K562 (cell line): ENCODE measurements around the gene SCRN1. TPM values are rescaled to one million over a fixed set of nuclear protein-coding genes. Genes with fewer than 3 reads are reported as not detected.

Source experiments
- ATAC-seq: fragments of 200-7000 bp; cut with Tn5 transposase; 3 replicates; pipeline ENCODE4 v1.9.1; 2020; ENCODE audit warnings: moderate library complexity
- BruUV-seq: library from RNA; stranded (reverse); fragments of 400-500 nt; replicated peaks from 2 replicates; lab custom pipeline; 2021; lab: Mats Ljungman, UMichigan
- CTCF ChIA-PET: fragments of 300-600 bp; formaldehyde crosslinking; extraction: SDS; loops from one replicate; lab custom pipeline; 2021; ENCODE audit warnings: low intra/inter-chr PET ratio; lab: Yijun Ruan, JAX
- POLR2A ChIA-PET: fragments of 300-600, 350-650 bp; sonication (Branson Sonifier 250); formaldehyde crosslinking; extraction: SDS; loops from one replicate; lab custom pipeline; 2021; ENCODE audit warnings: antibody characterized with exemption, inconsistent platforms; lab: Yijun Ruan, JAX
- DNase-seq, 4 experiments: peaks; one replicate each; pipeline versions ENCODE4 v3.0.0 to v3.0.0-alpha.2; 2011 to 2018; ENCODE audit warnings: low spot score in 3 of 4, mixed read lengths in 3 of 4; ENCODE audit errors: extremely low read depth in 1 of 4
- FAIRE-seq: peaks from 2 replicates; lab custom pipeline; 2011; peaks lifted over from hg19 to GRCh38; lab: Jason Lieb, UNC
- H2AFZ ChIP-seq: 2 replicates; pipeline ENCODE4 v1.6.0; 2011; ENCODE audit warnings: low read depth, low read length, control low read depth, inconsistent platforms
- H3K27ac ChIP-seq: fragments of 200-600 bp; 3 replicates; pipeline ENCODE4 v1.8.0; 2011; ENCODE audit warnings: low read depth, mild to moderate bottlenecking, control low read depth, inconsistent platforms, low read length, moderate library complexity, mixed read lengths; ENCODE audit errors: extremely low read depth
- H3K27me3 ChIP-seq, 2 experiments: fragments of 300-600 bp in 1 of 2; 2 replicates in 1 of 2; 3 replicates in 1 of 2; pipeline versions ENCODE4 v1.6.0 to v1.8.0; 2011; ENCODE audit warnings: inconsistent platforms in 2 of 2, low read length in 2 of 2, mild to moderate bottlenecking in 1 of 2, mixed read lengths in 1 of 2, moderate library complexity in 1 of 2; ENCODE audit not compliant: control insufficient read depth in 2 of 2, insufficient read depth in 2 of 2
- H3K36me3 ChIP-seq: fragments of 300-600 bp; 3 replicates; pipeline ENCODE4 v1.8.0; 2011; ENCODE audit warnings: mild to moderate bottlenecking, low read length, inconsistent platforms; ENCODE audit not compliant: control insufficient read depth, insufficient read depth
- H3K4me1 ChIP-seq, 2 experiments: fragments of 200-600 bp in 1 of 2; replicated peaks in 1 of 2; 2 replicates in 1 of 2; 3 replicates in 1 of 2; pipeline versions ENCODE4 v1.5.1 to v1.8.0; 2011; ENCODE audit warnings: inconsistent platforms in 2 of 2, low read length in 2 of 2, mild to moderate bottlenecking in 1 of 2, mixed read lengths in 1 of 2, moderate library complexity in 1 of 2; ENCODE audit not compliant: control insufficient read depth in 2 of 2, insufficient read depth in 2 of 2
- H3K4me2 ChIP-seq: 2 replicates; pipeline ENCODE4 v1.6.1; 2011; ENCODE audit warnings: low read length, control low read depth, inconsistent platforms, mixed read lengths; ENCODE audit not compliant: insufficient read depth
- H3K4me3 ChIP-seq: fragments of 200-600 bp; sonication (generic), shearing (Covaris generic); 2 replicates; pipeline ENCODE4 v1.5.1; 2016; ENCODE audit warnings: control low read depth, inconsistent platforms
- H3K79me2 ChIP-seq: fragments of 200-600 bp; 3 replicates; pipeline ENCODE4 v1.8.0; 2011; ENCODE audit warnings: low read length, inconsistent platforms; ENCODE audit not compliant: control insufficient read depth, insufficient read depth
- H3K9ac ChIP-seq, 2 experiments: 2 replicates each; pipeline versions ENCODE4 v1.6.0 to v1.6.1; 2011; ENCODE audit warnings: low read depth in 2 of 2, low read length in 2 of 2, control low read depth in 1 of 2, inconsistent platforms in 1 of 2, mild to moderate bottlenecking in 1 of 2, mixed read lengths in 1 of 2; ENCODE audit not compliant: insufficient read depth in 1 of 2
- H3K9me1 ChIP-seq: one replicate; pipeline ENCODE4 v1.6.0; 2011; ENCODE audit warnings: inconsistent platforms, mild to moderate bottlenecking, low read length, moderate library complexity; ENCODE audit not compliant: control insufficient read depth, insufficient read depth
- H3K9me3 ChIP-seq: replicated peaks from 2 replicates; pipeline ENCODE4 v1.5.1; 2011; ENCODE audit warnings: low read depth, low read length, inconsistent platforms; ENCODE audit not compliant: control insufficient read depth, insufficient read depth
- H4K20me1 ChIP-seq: replicated peaks from 2 replicates; pipeline ENCODE4 v1.6.1; 2011; ENCODE audit warnings: low read length, inconsistent platforms, mixed read lengths; ENCODE audit not compliant: control insufficient read depth, insufficient read depth
- CBFA2T2 ChIP-seq: fragments of 450-650 bp; conservative IDR thresholded peaks from 2 replicates; pipeline ENCODE4 v1.6.1; 2017; ENCODE audit warnings: mild to moderate bottlenecking
- CREB1 ChIP-seq, 2 experiments: sonication (generic) in 1 of 2; formaldehyde crosslinking in 1 of 2; IDR thresholded peaks; 2 replicates each; pipeline versions ENCODE4 v1.6.1 to v1.8.0; 2012 to 2022; ENCODE audit warnings: inconsistent platforms in 1 of 2, mild to moderate bottlenecking in 1 of 2, missing genetic modification reagents in 1 of 2, moderate library complexity in 1 of 2
- HDAC8 ChIP-seq: fragments of 450-650 bp; IDR thresholded peaks from 2 replicates; pipeline ENCODE4 v1.6.1; 2016; ENCODE audit warnings: mild to moderate bottlenecking, missing genetic modification characterization, moderate library complexity, missing compliant biosample characterization
- NUFIP1 ChIP-seq: fragments of 450-650 bp; IDR thresholded peaks from 2 replicates; pipeline ENCODE4 v1.6.1; 2018; ENCODE audit not compliant: partially characterized antibody
- PHF21A ChIP-seq: fragments of 450-650 bp; IDR thresholded peaks from 2 replicates; pipeline ENCODE4 v1.6.1; 2017; ENCODE audit warnings: low read depth, borderline replicate concordance
- RB1 ChIP-seq: fragments of 450-650 bp; IDR thresholded peaks from 2 replicates; pipeline ENCODE4 v1.6.1; 2017; ENCODE audit warnings: low read depth, mild to moderate bottlenecking
- RUNX1 ChIP-seq: sonication (generic); IDR thresholded peaks from 2 replicates; pipeline ENCODE4 v1.6.1; 2016; ENCODE audit warnings: antibody characterized with exemption, low read depth
- SMAD3 ChIP-seq: fragments of 450-650 bp; formaldehyde crosslinking; conservative IDR thresholded peaks from 2 replicates; pipeline ENCODE4 v1.4.0; 2020; ENCODE audit warnings: mild to moderate bottlenecking
- ZNF146 ChIP-seq: IDR thresholded peaks from one replicate; pipeline ENCODE4 v1.6.1; 2018; ENCODE audit warnings: missing compliant biosample characterization; ENCODE audit not compliant: unreplicated experiment
- ZNF444 ChIP-seq: fragments of 250-450 bp; sonication (Bioruptor Pico); IDR thresholded peaks from 2 replicates; pipeline ENCODE4 v1.4.0; 2020; ENCODE audit warnings: mild to moderate bottlenecking, moderate library complexity
- ZNF551 ChIP-seq: fragments of 250-450 bp; sonication (Bioruptor Pico); IDR thresholded peaks from 2 replicates; pipeline ENCODE4 v1.5.0; 2021; ENCODE audit warnings: mild to moderate bottlenecking, moderate library complexity
- ZNF583 ChIP-seq: fragments of 250-450 bp; sonication (Bioruptor Pico); IDR thresholded peaks from 2 replicates; pipeline ENCODE4 v1.4.0; 2020
- ZNF780A ChIP-seq: fragments of 250-450 bp; sonication (Bioruptor Pico); IDR thresholded peaks from 2 replicates; pipeline ENCODE4 v1.5.0; 2021; ENCODE audit warnings: mild to moderate bottlenecking
- WGBS: fragments of 100-300 bp; shearing (Covaris generic); methylation state at CpG from one replicate; pipeline ENCODE4 v1.1.6; 2016; ENCODE audit warnings: low coverage, mixed read lengths; ENCODE audit not compliant: insufficient coverage; ENCODE audit errors: missing lambda C conversion rate; 5-methylcytosine and 5-hydroxymethylcytosine counted together
- in situ Hi-C: fragments of 300-500 bp; cut with MboI; formaldehyde crosslinking; loops from 4 replicates; pipeline ENCODE4 v1.15.0; 2018; ENCODE audit warnings: inconsistent platforms, mixed read lengths
- intact Hi-C: fragments of 100-400 bp; cut with micrococcal nuclease; formaldehyde crosslinking; loops from 2 replicates; pipeline ENCODE4 v1.14.2; 2022
- polyA plus RNA-seq, 8 experiments: library from polyadenylated mRNA; depleted of rRNA in 4 of 8; stranded (reverse) in 5 of 8; unstranded in 3 of 8; fragments of >200 nt; fragmentation: Nextera tagmentation in 2 of 8; fragmentation: Illumina TruSeq in 1 of 8; extraction: Ambion mirVana in 2 of 8; extraction: Trizol in 1 of 8; gene quantifications; 2 replicates each; pipeline versions ENCODE4 v1.2.1 to v1.2.3, GENCODE V29; 2011 to 2014; ENCODE audit warnings: inconsistent platforms in 1 of 8, missing spikeins in 1 of 8
- total RNA-seq, 7 experiments: library from RNA; depleted of rRNA in 6 of 7; stranded (reverse); fragments of >200 nt in 6 of 7; fragmentation: Illumina TruSeq in 2 of 7; extraction: Trizol in 2 of 7; gene quantifications; 2 replicates each; pipeline versions ENCODE4 v1.2.1 to v1.2.3, GENCODE V29; 2011 to 2021; ENCODE audit warnings: low replicate concordance in 1 of 7
- TF ChIP-seq, protein P1 (sequence below): sonication (generic); formaldehyde crosslinking; IDR thresholded peaks from 2 replicates; pipeline ENCODE4 v1.8.1; 2022; ENCODE audit warnings: missing genetic modification reagents
- TF ChIP-seq, protein P2 (sequence below), 3 experiments: IDR thresholded peaks in 2 of 3; conservative IDR thresholded peaks in 1 of 3; 2 replicates each; pipeline ENCODE4 v1.5.1; 2011 to 2012; ENCODE audit warnings: low read length in 3 of 3, mild to moderate bottlenecking in 3 of 3, control low read depth in 2 of 3, improper control_type of control experiment in 1 of 3, inconsistent platforms in 1 of 3, low read depth in 1 of 3, mixed read lengths in 1 of 3, moderate library complexity in 1 of 3; ENCODE audit not compliant: insufficient read depth in 2 of 3
- TF ChIP-seq, protein P3 (sequence below): fragments of 450-650 bp; formaldehyde crosslinking; IDR thresholded peaks from 2 replicates; pipeline ENCODE4 v1.4.0; 2020; ENCODE audit warnings: mild to moderate bottlenecking, moderate library complexity

Gene SCRN1
- total and polyA plus RNA-seq, 9 of the 15 experiments (the other 6 are each of a cell fraction or from before 2014, with no cell fraction given): 0.13 to 1.4 (median 0.20) TPM

DNA sequence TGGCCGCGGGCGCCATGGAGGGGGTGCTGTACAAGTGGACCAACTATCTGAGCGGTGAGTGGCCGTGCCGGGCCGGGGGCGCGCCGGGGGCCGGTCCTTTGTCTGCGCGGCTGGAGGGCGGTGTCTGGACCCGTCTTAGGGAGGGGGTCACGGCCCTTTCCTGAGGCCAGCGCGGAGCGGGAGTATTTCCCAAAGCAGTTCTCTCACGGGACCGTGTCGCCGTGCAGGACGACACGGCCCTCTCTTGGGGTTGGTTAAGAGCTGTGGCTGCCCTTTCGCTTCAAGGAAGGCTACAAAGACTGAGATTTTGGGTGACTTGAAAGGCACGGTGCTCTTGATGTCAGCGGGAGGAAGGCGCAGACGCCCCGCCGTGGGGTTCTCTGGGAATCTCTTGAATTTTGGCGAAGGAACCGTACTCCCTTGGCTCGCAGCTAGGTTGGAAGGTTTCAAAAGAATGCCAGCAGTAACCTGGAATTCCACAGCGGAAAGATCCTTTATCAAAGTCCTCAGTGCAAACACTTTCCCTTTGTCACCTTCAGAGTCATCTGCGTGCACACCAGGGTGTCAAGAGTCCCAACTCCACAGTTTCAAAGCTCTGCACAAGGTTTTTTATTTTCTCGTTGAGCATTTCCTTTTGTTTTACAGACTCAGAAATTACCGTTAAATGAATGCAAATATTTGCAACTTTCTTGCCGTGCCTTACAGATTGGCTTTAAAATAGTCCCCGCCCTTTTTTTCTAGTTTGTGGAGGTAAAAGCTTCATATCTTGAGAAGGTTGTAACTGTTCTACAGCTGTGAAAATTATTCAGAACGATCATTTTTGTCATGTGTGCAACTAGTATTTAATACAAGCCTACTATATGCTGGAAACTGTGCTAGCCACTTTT, 39.4 kb upstream of the SCRN1 start:
- Histone ChIP-seq H3K4me3 (peak overlapping the region; percentile 82), H3K36me3 (peaks cover 5% of the 10 kb centered on the region), H4K20me1 (no peaks in the 10 kb centered on the region), H3K27me3 (no peaks in the 10 kb centered on the region), H3K4me1 (peaks cover 10 to 17% of the 10 kb centered on the region in 2 experiments; a peak in 4 of 5 replicates), H2AFZ (peak overlapping the region; percentile 98), H3K9me3 (no peaks in the 10 kb centered on the region), H3K27ac (peak overlapping the region; percentile 76; the same call in 2 of the 3 replicates), H3K4me2 (peak overlapping the region; percentile 95), H3K79me2 (peaks cover 72% of the 10 kb centered on the region), H3K9me1 (no peaks in the 10 kb centered on the region), H3K9ac (peak overlapping the region; percentile 74 to 91)
- BruUV-seq: no TSS peak
- 1% methylated on average over 37 of the region's 42 CpGs for WGBS
- DNase-seq (peak in 3 of 4 experiments; percentile 53 to 62 (median 56)), ATAC-seq (peak; percentile 47), FAIRE-seq (no peak)
- intact Hi-C loops (loop anchor here (2.0 to 5.0 kb wide), 2 partner anchors 34 to 108 kb away; no protein-coding TSS in a partner anchor), in situ Hi-C loops (no loop called here)
- ChIA-PET CTCF (no interaction called here), POLR2A (interaction anchor here (0.6 kb wide), 1 partner anchor 116 kb away, joined by 4 read pairs; no protein-coding TSS in a partner anchor)
- TF ChIP-seq ZNF146 (CRISPR knock-in tag): no peak
- TF ChIP-seq ZNF780A (CRISPR knock-in tag): no peak
- TF ChIP-seq, protein P1, sequence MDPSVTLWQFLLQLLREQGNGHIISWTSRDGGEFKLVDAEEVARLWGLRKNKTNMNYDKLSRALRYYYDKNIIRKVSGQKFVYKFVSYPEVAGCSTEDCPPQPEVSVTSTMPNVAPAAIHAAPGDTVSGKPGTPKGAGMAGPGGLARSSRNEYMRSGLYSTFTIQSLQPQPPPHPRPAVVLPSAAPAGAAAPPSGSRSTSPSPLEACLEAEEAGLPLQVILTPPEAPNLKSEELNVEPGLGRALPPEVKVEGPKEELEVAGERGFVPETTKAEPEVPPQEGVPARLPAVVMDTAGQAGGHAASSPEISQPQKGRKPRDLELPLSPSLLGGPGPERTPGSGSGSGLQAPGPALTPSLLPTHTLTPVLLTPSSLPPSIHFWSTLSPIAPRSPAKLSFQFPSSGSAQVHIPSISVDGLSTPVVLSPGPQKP (CRISPR knock-in tag): no peak
- no peak for TF ChIP-seq ZNF551 (CRISPR knock-in tag)
- no peak for TF ChIP-seq ZNF444 (CRISPR knock-in tag)
- TF ChIP-seq RUNX1: no peak
- no peak for TF ChIP-seq ZNF583 (CRISPR knock-in tag)
- TF ChIP-seq CREB1 (IDR thresholded peaks at IDR 0.05): no peak
- no peak for TF ChIP-seq CREB1 (CRISPR knock-in tag; IDR thresholded peaks at IDR 0.05)
- no peak for TF ChIP-seq NUFIP1
- TF ChIP-seq HDAC8 (tag): no peak
- TF ChIP-seq, protein P2, sequence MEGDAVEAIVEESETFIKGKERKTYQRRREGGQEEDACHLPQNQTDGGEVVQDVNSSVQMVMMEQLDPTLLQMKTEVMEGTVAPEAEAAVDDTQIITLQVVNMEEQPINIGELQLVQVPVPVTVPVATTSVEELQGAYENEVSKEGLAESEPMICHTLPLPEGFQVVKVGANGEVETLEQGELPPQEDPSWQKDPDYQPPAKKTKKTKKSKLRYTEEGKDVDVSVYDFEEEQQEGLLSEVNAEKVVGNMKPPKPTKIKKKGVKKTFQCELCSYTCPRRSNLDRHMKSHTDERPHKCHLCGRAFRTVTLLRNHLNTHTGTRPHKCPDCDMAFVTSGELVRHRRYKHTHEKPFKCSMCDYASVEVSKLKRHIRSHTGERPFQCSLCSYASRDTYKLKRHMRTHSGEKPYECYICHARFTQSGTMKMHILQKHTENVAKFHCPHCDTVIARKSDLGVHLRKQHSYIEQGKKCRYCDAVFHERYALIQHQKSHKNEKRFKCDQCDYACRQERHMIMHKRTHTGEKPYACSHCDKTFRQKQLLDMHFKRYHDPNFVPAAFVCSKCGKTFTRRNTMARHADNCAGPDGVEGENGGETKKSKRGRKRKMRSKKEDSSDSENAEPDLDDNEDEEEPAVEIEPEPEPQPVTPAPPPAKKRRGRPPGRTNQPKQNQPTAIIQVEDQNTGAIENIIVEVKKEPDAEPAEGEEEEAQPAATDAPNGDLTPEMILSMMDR (IDR thresholded peaks at IDR 0.05 in 2 of 3, conservative IDR thresholded peaks at IDR 0.05 in 1 of 3; ENCODE audit: insufficient read depth in 2 of 3, low read depth in 1 of 3, low read length in 3 of 3): no peak
- no peak for TF ChIP-seq CBFA2T2
- TF ChIP-seq PHF21A: peak; percentile 82
- TF ChIP-seq, protein P3, sequence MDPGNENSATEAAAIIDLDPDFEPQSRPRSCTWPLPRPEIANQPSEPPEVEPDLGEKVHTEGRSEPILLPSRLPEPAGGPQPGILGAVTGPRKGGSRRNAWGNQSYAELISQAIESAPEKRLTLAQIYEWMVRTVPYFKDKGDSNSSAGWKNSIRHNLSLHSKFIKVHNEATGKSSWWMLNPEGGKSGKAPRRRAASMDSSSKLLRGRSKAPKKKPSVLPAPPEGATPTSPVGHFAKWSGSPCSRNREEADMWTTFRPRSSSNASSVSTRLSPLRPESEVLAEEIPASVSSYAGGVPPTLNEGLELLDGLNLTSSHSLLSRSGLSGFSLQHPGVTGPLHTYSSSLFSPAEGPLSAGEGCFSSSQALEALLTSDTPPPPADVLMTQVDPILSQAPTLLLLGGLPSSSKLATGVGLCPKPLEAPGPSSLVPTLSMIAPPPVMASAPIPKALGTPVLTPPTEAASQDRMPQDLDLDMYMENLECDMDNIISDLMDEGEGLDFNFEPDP (CRISPR knock-in tag): no peak
- TF ChIP-seq SMAD3 (CRISPR knock-in tag): no peak
- no peak for TF ChIP-seq RB1
